Measurements from ENCODE around the gene TTR. TPM values are rescaled to one million over a fixed set of nuclear protein-coding genes. Genes with fewer than 3 reads are reported as not detected.

The TTR gene
- total RNA-seq (1 to 10 TPM in 1 of 2 donors, under 1 TPM in 1; 0.63 to 1.1 TPM), polyA plus RNA-seq (ENCODE audit: insufficient read depth, low read depth, low replicate concordance) (2.8 TPM)
- long read RNA-seq, donor 1, result 0 reads
- long read RNA-seq, donor 2, partial matches to known transcripts, result 0 of 2 reads
- long read RNA-seq, donor 2, other reads (novel, unspliced or antisense), result 0 of 2 reads

DNA sequence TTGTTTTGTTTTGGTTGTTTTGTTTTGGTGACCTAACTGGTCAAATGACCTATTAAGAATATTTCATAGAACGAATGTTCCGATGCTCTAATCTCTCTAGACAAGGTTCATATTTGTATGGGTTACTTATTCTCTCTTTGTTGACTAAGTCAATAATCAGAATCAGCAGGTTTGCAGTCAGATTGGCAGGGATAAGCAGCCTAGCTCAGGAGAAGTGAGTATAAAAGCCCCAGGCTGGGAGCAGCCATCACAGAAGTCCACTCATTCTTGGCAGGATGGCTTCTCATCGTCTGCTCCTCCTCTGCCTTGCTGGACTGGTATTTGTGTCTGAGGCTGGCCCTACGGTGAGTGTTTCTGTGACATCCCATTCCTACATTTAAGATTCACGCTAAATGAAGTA is at the start of gene TTR:
TSS of gene TTR (plus strand) at position 250 of the 400 bp plus-strand sequence. CDS start at position 276, 26 bp downstream.
- intact Hi-C loops (cut with DNase I; ENCODE audit: low total_unique reads), result no loop called here
- Histone ChIP-seq H3K27me3 (no peaks in the 10 kb centered on the region), H3K27ac (no peak within 1 kb of the TSS), H3K36me3 (ENCODE audit: low read depth, missing control alignments) (no peaks in the 10 kb centered on the region), H3K4me1 (no peaks in the 10 kb centered on the region), H3K9me3 (no peaks in the 10 kb centered on the region), H3K4me3 (no peak within 1 kb of the TSS)
- 68 to 73% methylated on average over 5 of the region's 5 CpGs for WGBS, 2 donors
- TF ChIP-seq CTCF (IDR thresholded peaks at IDR 0.05) (no peak), POLR2A (IDR thresholded peaks at IDR 0.05) (no peak)
- DNase-seq, result no peak

DNA sequence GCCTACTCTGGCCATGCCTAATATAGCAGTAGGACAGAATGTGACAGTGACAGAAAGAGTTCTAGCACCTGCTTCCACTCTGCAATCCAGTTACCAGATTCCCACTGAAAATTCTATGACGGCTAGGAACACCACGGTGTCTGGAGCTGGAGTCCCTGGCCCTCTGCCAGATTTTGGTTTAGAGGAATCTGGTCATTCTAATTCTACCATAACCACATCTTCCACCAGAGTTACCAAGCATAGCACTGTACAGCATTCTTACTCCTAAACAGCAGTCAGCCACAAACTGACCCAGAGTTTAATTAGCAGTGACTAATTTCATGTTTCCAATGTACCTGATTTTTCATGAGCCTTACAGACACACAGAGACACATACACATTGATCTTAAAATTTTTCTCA is 45.2 kb upstream of the TTR start:
- DNase-seq, result no peak
- Histone ChIP-seq H3K27ac (no peak overlapping the region), H3K4me1 (no peaks in the 10 kb centered on the region), H3K27me3 (no peaks in the 10 kb centered on the region), H3K4me3 (no peak overlapping the region), H3K36me3 (ENCODE audit: low read depth, missing control alignments) (no peaks in the 10 kb centered on the region), H3K9me3 (no peaks in the 10 kb centered on the region)
- WGBS, 2 donors, result 58 to 77% methylated on average over 2 of the region's 2 CpGs
- intact Hi-C loops (cut with DNase I; ENCODE audit: low total_unique reads), result no loop called here
- TF ChIP-seq POLR2A (IDR thresholded peaks at IDR 0.05), result no peak
- no peak for TF ChIP-seq CTCF (IDR thresholded peaks at IDR 0.05)

DNA sequence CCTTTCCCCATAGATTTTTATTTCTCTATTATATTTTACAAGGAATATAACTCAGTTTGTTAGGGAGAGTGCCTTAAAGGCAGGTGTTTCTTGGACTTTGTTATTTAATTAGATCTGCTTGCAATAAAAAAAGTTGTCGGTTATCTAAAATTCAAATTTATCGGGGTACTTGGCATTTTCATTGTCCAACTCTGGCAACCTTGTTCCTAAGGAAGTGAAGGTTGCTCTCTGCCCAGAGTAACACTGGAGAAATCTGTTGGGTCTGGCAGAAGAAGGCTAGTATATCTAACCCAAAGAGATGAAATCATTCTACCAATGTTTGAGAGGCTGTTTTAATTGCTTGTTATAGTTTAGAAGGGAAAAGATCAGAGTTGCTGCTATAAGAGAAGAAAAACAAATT is 42.8 kb upstream of the TTR start:
- Histone ChIP-seq H3K27ac (no peak overlapping the region), H3K4me3 (no peak overlapping the region), H3K4me1 (no peaks in the 10 kb centered on the region), H3K36me3 (ENCODE audit: low read depth, missing control alignments) (no peaks in the 10 kb centered on the region), H3K27me3 (no peaks in the 10 kb centered on the region), H3K9me3 (no peaks in the 10 kb centered on the region)
- no peak for DNase-seq
- WGBS, 2 donors, result 85 to 86% methylated on average over 2 of the region's 2 CpGs
- intact Hi-C loops (cut with DNase I; ENCODE audit: low total_unique reads), result no loop called here
- TF ChIP-seq POLR2A (IDR thresholded peaks at IDR 0.05) (no peak), CTCF (IDR thresholded peaks at IDR 0.05) (no peak)

GRCh38 chr18:31549416-31549815 is 42.3 kb upstream of the TTR start:
- no peak overlapping the region for H3K4me3 ChIP-seq
- intact Hi-C loops (cut with DNase I; ENCODE audit: low total_unique reads), result no loop called here
- no peak for TF ChIP-seq POLR2A (IDR thresholded peaks at IDR 0.05)
- no peak for TF ChIP-seq CTCF (IDR thresholded peaks at IDR 0.05)
- no peaks in the 10 kb centered on the region for H3K9me3 ChIP-seq
- H3K36me3 ChIP-seq (ENCODE audit: low read depth, missing control alignments), result no peaks in the 10 kb centered on the region
- DNase-seq, result no peak
- H3K4me1 ChIP-seq, result no peaks in the 10 kb centered on the region
- no peaks in the 10 kb centered on the region for H3K27me3 ChIP-seq
- H3K27ac ChIP-seq, result no peak overlapping the region
- 62 to 63% methylated on average over 4 of the region's 4 CpGs for WGBS, 2 donors

DNA sequence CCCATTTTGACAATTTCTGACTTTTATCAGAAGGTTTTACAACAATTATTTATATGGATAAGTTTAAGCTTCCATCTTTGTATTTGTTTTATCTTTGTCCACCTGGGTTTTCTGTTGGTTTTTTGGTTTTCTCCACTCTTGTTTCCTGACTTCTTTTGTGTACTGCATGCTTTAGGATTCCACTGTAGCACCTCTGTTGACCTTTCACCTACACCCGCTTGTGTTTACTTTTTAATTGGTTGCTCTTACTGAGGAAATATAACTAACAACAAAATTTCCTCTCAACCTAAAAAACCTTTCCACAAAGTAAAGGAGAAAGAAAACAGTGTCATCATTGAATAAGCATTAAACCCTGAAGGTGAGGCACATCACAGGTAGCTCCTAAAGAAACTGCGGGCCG is 39.8 kb upstream of the TTR start:
- WGBS, 2 donors, result 89 to 97% methylated on average over 3 of the region's 3 CpGs
- no peak overlapping the region for H3K4me3 ChIP-seq
- intact Hi-C loops (cut with DNase I; ENCODE audit: low total_unique reads), result no loop called here
- no peaks in the 10 kb centered on the region for H3K36me3 ChIP-seq (ENCODE audit: low read depth, missing control alignments)
- no peak overlapping the region for H3K27ac ChIP-seq
- TF ChIP-seq CTCF (IDR thresholded peaks at IDR 0.05), result no peak
- TF ChIP-seq POLR2A (IDR thresholded peaks at IDR 0.05), result no peak
- DNase-seq, result no peak
- no peaks in the 10 kb centered on the region for H3K4me1 ChIP-seq
- H3K27me3 ChIP-seq, result no peaks in the 10 kb centered on the region
- H3K9me3 ChIP-seq, result no peaks in the 10 kb centered on the region

All from testis (tissue), 5 donors.